Endothelial cell of umbilical vein (primary cell): ENCODE results near the gene PNMA1. TPM values are rescaled to one million over a fixed set of nuclear protein-coding genes. Genes with fewer than 3 reads are reported as not detected.

Source experiments
- BruUV-seq: library from RNA; stranded (reverse); fragments of 400-500 nt; replicated peaks from 2 replicates; lab custom pipeline; 2021; lab: Mats Ljungman, UMichigan
- CTCF ChIA-PET: fragments of 300-600, 350-600 bp; sonication (Branson Sonifier 250); formaldehyde crosslinking; loops from one replicate; lab custom pipeline; 2021; ENCODE audit warnings: antibody characterized with exemption, inconsistent platforms; lab: Charles Lee
- POLR2A ChIA-PET: fragments of 300-600, 350-600 bp; sonication (Branson Sonifier 250); formaldehyde crosslinking; loops from one replicate; lab custom pipeline; 2021; ENCODE audit warnings: antibody characterized with exemption, inconsistent platforms; lab: Charles Lee
- DNase-seq: peaks from one replicate; pipeline ENCODE4 v3.0.0-alpha.2; 2011; ENCODE audit warnings: low read depth, low spot score
- FAIRE-seq: peaks from 2 replicates; lab custom pipeline; 2011; peaks lifted over from hg19 to GRCh38; lab: Jason Lieb, UNC
- H2AFZ ChIP-seq: 2 replicates; pipeline ENCODE4 v1.6.0; 2012; ENCODE audit warnings: low read depth, low read length, control low read depth, inconsistent platforms
- H3K27ac ChIP-seq: 2 replicates; pipeline ENCODE4 v1.5.1; 2011; ENCODE audit warnings: low read depth, mild to moderate bottlenecking, control low read depth, low read length, moderate library complexity; ENCODE audit not compliant: insufficient read depth
- H3K27me3 ChIP-seq, 2 experiments: 2 replicates each; pipeline versions ENCODE4 v1.6.0 to v1.6.1; 2011; ENCODE audit warnings: low read length in 2 of 2, mixed read lengths in 1 of 2; ENCODE audit not compliant: control insufficient read depth in 2 of 2, insufficient read depth in 2 of 2
- H3K36me3 ChIP-seq, 2 experiments: 2 replicates in 1 of 2; 3 replicates in 1 of 2; pipeline ENCODE4 v1.5.1; 2011; ENCODE audit warnings: low read length in 2 of 2, mild to moderate bottlenecking in 1 of 2, moderate library complexity in 1 of 2; ENCODE audit not compliant: control insufficient read depth in 2 of 2, insufficient read depth in 2 of 2; ENCODE audit errors: extremely low read depth in 1 of 2
- H3K4me1 ChIP-seq: 3 replicates; pipeline ENCODE4 v1.5.1; 2011; ENCODE audit warnings: mild to moderate bottlenecking, low read length; ENCODE audit not compliant: control insufficient read depth, insufficient read depth; ENCODE audit errors: extremely low read depth
- H3K4me2 ChIP-seq: 2 replicates; pipeline ENCODE4 v1.6.1; 2011; ENCODE audit warnings: low read length, control low read depth, mixed read lengths; ENCODE audit not compliant: insufficient read depth
- H3K4me3 ChIP-seq, 3 experiments: fragments of 200-600 bp in 1 of 3; sonication (generic), shearing (Covaris generic) in 1 of 3; replicated peaks in 1 of 3; 2 replicates each; pipeline ENCODE4 v1.5.1; 2011 to 2016; ENCODE audit warnings: control low read depth in 3 of 3, low read length in 3 of 3, mild to moderate bottlenecking in 2 of 3, inconsistent platforms in 1 of 3, low read depth in 1 of 3, moderate library complexity in 1 of 3; ENCODE audit not compliant: insufficient read depth in 1 of 3
- H3K79me2 ChIP-seq: 2 replicates; pipeline ENCODE4 v1.6.0; 2012; ENCODE audit warnings: low read length, inconsistent platforms; ENCODE audit not compliant: control insufficient read depth, insufficient read depth
- H3K9ac ChIP-seq: replicated peaks from 2 replicates; pipeline ENCODE3; 2011; ENCODE audit warnings: low read length, control low read depth; ENCODE audit not compliant: insufficient read depth; ENCODE audit errors: extremely low read depth
- H3K9me1 ChIP-seq: replicated peaks from 3 replicates; pipeline ENCODE4 v1.6.0; 2011; ENCODE audit warnings: mild to moderate bottlenecking, low read length; ENCODE audit not compliant: control insufficient read depth, insufficient read depth; ENCODE audit errors: extremely low read depth
- H3K9me3 ChIP-seq: replicated peaks from 2 replicates; pipeline ENCODE4 v1.5.1; 2012; ENCODE audit warnings: low read length, inconsistent platforms; ENCODE audit not compliant: control insufficient read depth, insufficient read depth
- H4K20me1 ChIP-seq: replicated peaks from 2 replicates; pipeline ENCODE3; 2011; ENCODE audit warnings: mild to moderate bottlenecking, low read length; ENCODE audit not compliant: control insufficient read depth, insufficient read depth; ENCODE audit errors: extremely low read depth
- EZH2 ChIP-seq: IDR thresholded peaks from 2 replicates; pipeline ENCODE4 v1.6.1; 2012; ENCODE audit warnings: borderline replicate concordance, low read depth, mild to moderate bottlenecking, moderate library complexity, low read length, inconsistent platforms; ENCODE audit not compliant: severe bottlenecking
- FOS ChIP-seq: IDR thresholded peaks from 2 replicates; pipeline ENCODE4 v1.6.1; 2011; ENCODE audit warnings: mild to moderate bottlenecking, low read length, moderate library complexity, borderline replicate concordance; ENCODE audit not compliant: insufficient read depth
- GATA2 ChIP-seq: IDR thresholded peaks from 2 replicates; pipeline ENCODE4 v1.7.0; 2011; ENCODE audit warnings: low read depth, mild to moderate bottlenecking, moderate library complexity, mixed read lengths, low read length; ENCODE audit not compliant: insufficient read length, insufficient read depth
- JUN ChIP-seq: IDR thresholded peaks from 2 replicates; pipeline ENCODE4 v1.6.1; 2011; ENCODE audit warnings: borderline replicate concordance, low read depth; ENCODE audit not compliant: insufficient read length, insufficient read depth
- MYC ChIP-seq: IDR thresholded peaks from one replicate; pipeline ENCODE4 v1.6.1; 2011; ENCODE audit warnings: mild to moderate bottlenecking, low read depth, low read length
- POLR2A ChIP-seq: IDR thresholded peaks from 2 replicates; pipeline ENCODE4 v1.6.1; 2012; ENCODE audit warnings: low read depth, mild to moderate bottlenecking, control low read depth, low read length
- POLR2AphosphoS5 ChIP-seq: IDR thresholded peaks from 2 replicates; pipeline ENCODE4 v1.6.1; 2012; ENCODE audit warnings: low read depth, mild to moderate bottlenecking, control low read depth, low read length, moderate library complexity; ENCODE audit not compliant: insufficient read depth
- dilution Hi-C: fragments of 300-500 bp; cut with MboI; formaldehyde crosslinking; loops from one replicate; pipeline ENCODE4 v1.15.0; 2019; ENCODE audit warnings: low sequenced_read_pairs; ENCODE audit not compliant: extremely low pct_ligation_motif_present
- intact Hi-C: fragments of 100-400 bp; cut with micrococcal nuclease; formaldehyde crosslinking; loops from one replicate; pipeline ENCODE4 v1.10.0; 2022
- polyA plus RNA-seq, 4 experiments: library from polyadenylated mRNA; depleted of rRNA in 3 of 4; stranded (reverse) in 3 of 4; unstranded in 1 of 4; fragments of >200 nt; gene quantifications; 2 replicates each; pipeline versions ENCODE4 v1.2.1 to v1.2.3, GENCODE V29; 2011 to 2012; ENCODE audit warnings: missing spikeins in 1 of 4
- total RNA-seq: library from RNA; stranded (reverse); gene quantifications from 2 replicates; pipeline ENCODE4 v1.2.3, GENCODE V29; 2021
- TF ChIP-seq, protein P1 (sequence below): IDR thresholded peaks from 2 replicates; pipeline ENCODE4 v1.6.1; 2011; ENCODE audit not compliant: insufficient read depth, insufficient read length
- TF ChIP-seq, protein P2 (sequence below), 2 donors: IDR thresholded peaks; 1 replicate in 1 of 2; 2 replicates in 1 of 2; pipeline ENCODE4 v1.5.1; 2011; ENCODE audit warnings: low read length in 2 of 2, mild to moderate bottlenecking in 2 of 2, moderate library complexity in 2 of 2, control low read depth in 1 of 2, inconsistent platforms in 1 of 2, low read depth in 1 of 2; ENCODE audit not compliant: insufficient read depth in 1 of 2; ENCODE audit errors: extremely low read depth in 1 of 2

The PNMA1 gene
- total and polyA plus RNA-seq, 2 donors (not counting 3 experiments of a cell fraction or from before 2014, with no cell fraction given): 29.8 to 82.6 TPM

DNA sequence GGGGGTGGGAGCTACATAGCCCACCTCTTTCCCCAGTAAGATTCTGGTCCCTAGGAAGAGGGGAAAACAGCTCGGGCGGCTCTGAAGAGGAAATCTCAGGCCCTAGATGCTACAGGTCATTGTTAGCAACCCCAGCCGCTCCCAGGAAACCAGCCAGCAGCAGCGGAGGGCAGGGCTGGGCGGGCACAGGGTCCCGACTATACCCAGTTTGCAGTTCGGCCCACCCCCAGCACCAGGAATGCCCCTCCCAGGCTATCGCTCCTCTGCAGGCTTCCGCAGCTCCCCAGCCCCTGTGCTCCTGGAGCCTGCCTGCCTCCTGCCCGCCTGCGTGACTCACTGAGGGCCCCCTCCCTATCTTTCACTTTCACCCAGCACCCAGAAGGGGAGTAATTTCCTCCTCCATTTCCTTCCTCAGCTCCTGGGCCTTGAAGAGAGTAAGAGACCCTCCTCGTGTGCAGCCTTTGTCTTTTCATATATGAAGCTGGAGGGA lies 27.2 kb upstream of the PNMA1 start:
- H4K20me1 ChIP-seq: no peaks in the 10 kb centered on the region
- H3K9ac ChIP-seq: peak overlapping the region; percentile 86
- DNase-seq: peak; percentile 97
- peaks cover 9 to 23% of the 10 kb centered on the region in 2 experiments for H3K36me3 ChIP-seq
- TF ChIP-seq MYC (peak; percentile 9), GATA2 (peak; percentile 98), EZH2 (no peak), POLR2A (no peak), JUN (peak; percentile 79), FOS (peak; percentile 95), POLR2AphosphoS5 (peak; percentile 99)
- TF ChIP-seq, protein P1, sequence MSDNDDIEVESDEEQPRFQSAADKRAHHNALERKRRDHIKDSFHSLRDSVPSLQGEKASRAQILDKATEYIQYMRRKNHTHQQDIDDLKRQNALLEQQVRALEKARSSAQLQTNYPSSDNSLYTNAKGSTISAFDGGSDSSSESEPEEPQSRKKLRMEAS: no peak
- TF ChIP-seq, protein P2, sequence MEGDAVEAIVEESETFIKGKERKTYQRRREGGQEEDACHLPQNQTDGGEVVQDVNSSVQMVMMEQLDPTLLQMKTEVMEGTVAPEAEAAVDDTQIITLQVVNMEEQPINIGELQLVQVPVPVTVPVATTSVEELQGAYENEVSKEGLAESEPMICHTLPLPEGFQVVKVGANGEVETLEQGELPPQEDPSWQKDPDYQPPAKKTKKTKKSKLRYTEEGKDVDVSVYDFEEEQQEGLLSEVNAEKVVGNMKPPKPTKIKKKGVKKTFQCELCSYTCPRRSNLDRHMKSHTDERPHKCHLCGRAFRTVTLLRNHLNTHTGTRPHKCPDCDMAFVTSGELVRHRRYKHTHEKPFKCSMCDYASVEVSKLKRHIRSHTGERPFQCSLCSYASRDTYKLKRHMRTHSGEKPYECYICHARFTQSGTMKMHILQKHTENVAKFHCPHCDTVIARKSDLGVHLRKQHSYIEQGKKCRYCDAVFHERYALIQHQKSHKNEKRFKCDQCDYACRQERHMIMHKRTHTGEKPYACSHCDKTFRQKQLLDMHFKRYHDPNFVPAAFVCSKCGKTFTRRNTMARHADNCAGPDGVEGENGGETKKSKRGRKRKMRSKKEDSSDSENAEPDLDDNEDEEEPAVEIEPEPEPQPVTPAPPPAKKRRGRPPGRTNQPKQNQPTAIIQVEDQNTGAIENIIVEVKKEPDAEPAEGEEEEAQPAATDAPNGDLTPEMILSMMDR (IDR thresholded peaks at IDR 0.05; ENCODE audit: extremely low read depth in 1 of 2, insufficient read depth in 1 of 2, low read depth in 1 of 2, low read length in 2 of 2): no peak
- no peaks in the 10 kb centered on the region for H3K9me1 ChIP-seq
- dilution Hi-C loops (no loop called here), intact Hi-C loops (loop anchor here (1.0 to 5.0 kb wide), 8 partner anchors 12 to 111 kb away; partner anchors contain the start of genes PNMA1 and PTGR2)
- peak; percentile 99 for FAIRE-seq
- no peak overlapping the region for H2AFZ ChIP-seq
- H3K4me2 ChIP-seq: peak overlapping the region; percentile 81
- ChIA-PET POLR2A (interaction anchor here (0.6 to 3.0 kb wide), 5 partner anchors 12 to 38 kb away, joined by 3 to 31 read pairs (median 4); no protein-coding TSS in a partner anchor), CTCF (interaction anchor here (0.6 to 8.9 kb wide), 11 partner anchors 8 to 516 kb away, joined by 3 to 91 read pairs (median 6); a partner anchor contains a TSS)
- H3K9me3 ChIP-seq: no peaks in the 10 kb centered on the region
- H3K79me2 ChIP-seq: peaks cover 90% of the 10 kb centered on the region
- no TSS peak for BruUV-seq
- peaks cover 66% of the 10 kb centered on the region for H3K4me1 ChIP-seq
- H3K27ac ChIP-seq: peak overlapping the region; percentile 96
- no peaks in the 10 kb centered on the region for H3K27me3 ChIP-seq
- peak overlapping the region in 1 of 3 experiments; percentile 31 for H3K4me3 ChIP-seq
